Measurements from ENCODE around the gene IHH.

DNA sequence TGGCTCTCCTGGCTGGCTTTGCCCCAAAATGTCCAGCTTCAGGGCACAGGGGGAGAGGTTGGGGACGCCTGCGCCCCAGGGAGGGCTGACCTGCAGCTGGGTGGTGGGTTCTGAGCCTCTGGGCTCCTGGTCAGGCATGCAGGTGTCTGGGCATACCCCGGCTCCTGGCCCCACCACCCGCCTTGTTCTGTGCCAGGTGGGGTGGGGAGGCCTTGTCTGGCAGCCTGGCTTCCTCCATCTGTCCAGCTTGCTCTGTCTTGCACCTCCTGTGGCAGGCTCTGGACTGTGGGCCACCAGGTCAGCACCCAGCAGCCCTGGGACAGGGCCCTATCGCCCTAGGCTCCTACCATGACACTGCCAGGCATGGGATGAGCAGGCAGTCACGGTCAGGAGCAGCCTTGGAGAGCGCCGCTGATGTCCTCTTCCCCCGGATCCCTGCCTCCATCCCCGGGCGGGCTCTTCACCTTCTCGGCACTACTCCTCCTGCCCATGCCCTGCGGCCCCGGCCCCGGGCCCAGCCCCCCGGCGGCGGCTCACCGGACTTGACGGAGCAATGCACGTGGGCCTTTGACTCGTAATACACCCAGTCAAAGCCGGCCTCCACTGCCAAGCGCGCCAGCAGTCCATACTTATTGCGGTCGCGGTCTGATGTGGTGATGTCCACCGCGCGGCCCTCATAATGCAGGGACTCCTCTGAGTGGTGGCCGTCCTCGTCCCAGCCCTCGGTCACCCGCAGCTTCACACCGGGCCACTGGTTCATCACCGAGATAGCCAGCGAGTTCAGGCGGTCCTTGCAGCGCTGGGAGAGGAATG is 3.6 kb downstream of the IHH start:
- TF ChIP-seq YY1 (IDR thresholded peaks at IDR 0.05; ENCODE audit: insufficient read depth, insufficient read length) (no peak), SUZ12 (IDR thresholded peaks at IDR 0.05; ENCODE audit: extremely low read depth, insufficient read depth, insufficient read length) (no peak), ZNF274 (IDR thresholded peaks at IDR 0.05; ENCODE audit: low read depth, low read length) (no peak)
